Activated gamma-delta T cell (primary cell): ENCODE results near the gene ZFP69.
A peak's percentile ranks its signal among the peaks of the same experiment; 100 is the strongest.
"Not testable (repeated sequence)": the region's sequence is repeated elsewhere in the genome, so short reads cannot be mapped to it uniquely, and the experiment has no call there.

ENCODE experiments used
- DNase-seq: peaks from one replicate; lab custom pipeline; 2025; lab: John Stamatoyannopoulos, UW
- total RNA-seq, 2 donors: gene quantifications; one replicate each; lab custom pipeline; 2026; lab: John Stamatoyannopoulos, UW

The ZFP69 gene
- total RNA-seq: 11.6 to 14.5 reads per million in 2 donors

GRCh38 chr1:40476924-40477677 lies at the start of gene ZFP69:
Gene ZFP69, plus strand, starts transcription at chr1:40477290. Its CDS starts 2,072 bp downstream, at chr1:40479362.
- peak; percentile 61 for DNase-seq

GRCh38 chr1:40431385-40431784 lies 45.7 kb upstream of the ZFP69 start:
- no peak for DNase-seq

- DNase-seq: no peak
These were observed 44.3 kb upstream of the ZFP69 start for GRCh38 chr1:40432644-40433390.

- DNase-seq: no peak
These were observed 41.6 kb upstream of the ZFP69 start for GRCh38 chr1:40435471-40435870.

- DNase-seq: no peak
These were observed 41.2 kb upstream of the ZFP69 start for GRCh38 chr1:40435876-40436275.

GRCh38 chr1:40438391-40439015 lies 38.6 kb upstream of the ZFP69 start:
- DNase-seq: no peak

- DNase-seq: no peak
These were observed 37.8 kb upstream of the ZFP69 start for GRCh38 chr1:40439247-40439646.

- DNase-seq: peak; percentile 85
These were observed 27.2 kb upstream of the ZFP69 start, which contains the start of gene ZFP69B for GRCh38 chr1:40449684-40450494. Gene ZFP69B, plus strand, starts transcription at chr1:40450476. Its CDS starts 486 bp downstream, at chr1:40450962.

- DNase-seq: peak; percentile 62
These were observed 26.4 kb upstream of the ZFP69 start for GRCh38 chr1:40450495-40451237.

GRCh38 chr1:40451238-40451585 lies 25.9 kb upstream of the ZFP69 start:
- no peak for DNase-seq

GRCh38 chr1:40454873-40455272 lies 22.2 kb upstream of the ZFP69 start:
- no peak for DNase-seq

GRCh38 chr1:40462956-40463590 lies 14.0 kb upstream of the ZFP69 start:
- no peak for DNase-seq

- no peak for DNase-seq
These were observed 7.8 kb upstream of the ZFP69 start for GRCh38 chr1:40469327-40469726.

GRCh38 chr1:40475268-40475667 lies 1.8 kb upstream of the ZFP69 start:
- DNase-seq: no peak

- DNase-seq: no peak
These were observed 576 bp downstream of the ZFP69 start for GRCh38 chr1:40477678-40478053.

- DNase-seq: no peak
These were observed 1.2 kb downstream of the ZFP69 start for GRCh38 chr1:40478276-40478675.

GRCh38 chr1:40479156-40479555 lies 2.1 kb downstream of the ZFP69 start:
- DNase-seq: no peak

GRCh38 chr1:40495315-40495903 lies 18.3 kb downstream of the ZFP69 start:
- DNase-seq: no peak

- DNase-seq: not testable (repeated sequence)
These were observed 25.6 kb downstream of the ZFP69 start for GRCh38 chr1:40502651-40503050.

- no peak for DNase-seq
These were observed 30.9 kb downstream of the ZFP69 start for GRCh38 chr1:40507973-40508372.
